ENCODE measurements around the gene PDCD1. TPM values are rescaled to one million over a fixed set of nuclear protein-coding genes. Genes with fewer than 3 reads are reported as not detected.

PDCD1 gene
- total RNA-seq, 1 donor from 2014 or later = not detected

DNA sequence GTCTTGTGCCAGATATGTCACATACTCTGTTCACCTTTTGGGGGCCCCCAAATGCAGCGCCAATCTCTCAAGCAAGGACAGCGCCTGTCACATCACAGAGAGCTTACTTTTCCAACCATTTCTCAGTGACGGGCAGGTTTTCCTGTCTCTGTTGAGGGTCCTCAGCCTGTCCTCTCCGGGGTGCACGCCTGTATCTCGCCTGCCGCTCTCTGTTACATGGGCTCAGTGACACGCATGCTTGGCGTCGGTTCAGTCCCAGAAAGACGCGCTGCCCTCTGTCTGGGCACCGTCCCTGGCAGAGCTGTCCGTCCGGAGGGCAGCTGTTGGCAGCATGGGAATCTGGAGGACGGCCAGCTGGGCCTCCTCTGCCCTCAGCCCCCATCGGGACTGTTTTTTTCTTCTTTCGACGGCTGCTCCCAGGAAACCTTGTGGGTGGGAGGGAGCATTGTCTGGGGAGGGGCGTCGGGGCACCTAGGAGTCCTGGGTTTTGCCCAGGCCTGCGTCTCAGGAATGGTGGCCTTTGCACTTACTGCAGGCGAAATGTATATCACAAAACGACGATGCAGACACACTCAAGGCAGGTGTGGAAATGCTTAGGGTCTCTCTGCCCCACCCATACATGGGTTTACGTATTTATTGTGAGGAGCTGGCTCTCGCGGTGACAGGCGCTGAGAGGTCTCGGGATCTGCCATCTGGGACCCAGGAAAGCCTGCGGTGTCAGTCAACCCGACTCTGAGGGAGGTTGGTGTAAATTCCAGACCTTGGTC, 41.7 kb upstream of the PDCD1 start:
- FAIRE-seq = no peak
- H3K36me3 ChIP-seq (ENCODE audit: control insufficient read depth, insufficient read depth, low read length) = no peaks in the 10 kb centered on the region
- no peak for DNase-seq (ENCODE audit: low read depth)
- H3K27me3 ChIP-seq (ENCODE audit: control insufficient read depth, insufficient read depth, low read length) = no peaks in the 10 kb centered on the region
- TF ChIP-seq, protein P1, sequence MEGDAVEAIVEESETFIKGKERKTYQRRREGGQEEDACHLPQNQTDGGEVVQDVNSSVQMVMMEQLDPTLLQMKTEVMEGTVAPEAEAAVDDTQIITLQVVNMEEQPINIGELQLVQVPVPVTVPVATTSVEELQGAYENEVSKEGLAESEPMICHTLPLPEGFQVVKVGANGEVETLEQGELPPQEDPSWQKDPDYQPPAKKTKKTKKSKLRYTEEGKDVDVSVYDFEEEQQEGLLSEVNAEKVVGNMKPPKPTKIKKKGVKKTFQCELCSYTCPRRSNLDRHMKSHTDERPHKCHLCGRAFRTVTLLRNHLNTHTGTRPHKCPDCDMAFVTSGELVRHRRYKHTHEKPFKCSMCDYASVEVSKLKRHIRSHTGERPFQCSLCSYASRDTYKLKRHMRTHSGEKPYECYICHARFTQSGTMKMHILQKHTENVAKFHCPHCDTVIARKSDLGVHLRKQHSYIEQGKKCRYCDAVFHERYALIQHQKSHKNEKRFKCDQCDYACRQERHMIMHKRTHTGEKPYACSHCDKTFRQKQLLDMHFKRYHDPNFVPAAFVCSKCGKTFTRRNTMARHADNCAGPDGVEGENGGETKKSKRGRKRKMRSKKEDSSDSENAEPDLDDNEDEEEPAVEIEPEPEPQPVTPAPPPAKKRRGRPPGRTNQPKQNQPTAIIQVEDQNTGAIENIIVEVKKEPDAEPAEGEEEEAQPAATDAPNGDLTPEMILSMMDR (IDR thresholded peaks at IDR 0.05; ENCODE audit: insufficient read depth, low read length, severe bottlenecking) = no peak
- H3K4me3 ChIP-seq (ENCODE audit: low read depth, low read length) = no peak overlapping the region

DNA sequence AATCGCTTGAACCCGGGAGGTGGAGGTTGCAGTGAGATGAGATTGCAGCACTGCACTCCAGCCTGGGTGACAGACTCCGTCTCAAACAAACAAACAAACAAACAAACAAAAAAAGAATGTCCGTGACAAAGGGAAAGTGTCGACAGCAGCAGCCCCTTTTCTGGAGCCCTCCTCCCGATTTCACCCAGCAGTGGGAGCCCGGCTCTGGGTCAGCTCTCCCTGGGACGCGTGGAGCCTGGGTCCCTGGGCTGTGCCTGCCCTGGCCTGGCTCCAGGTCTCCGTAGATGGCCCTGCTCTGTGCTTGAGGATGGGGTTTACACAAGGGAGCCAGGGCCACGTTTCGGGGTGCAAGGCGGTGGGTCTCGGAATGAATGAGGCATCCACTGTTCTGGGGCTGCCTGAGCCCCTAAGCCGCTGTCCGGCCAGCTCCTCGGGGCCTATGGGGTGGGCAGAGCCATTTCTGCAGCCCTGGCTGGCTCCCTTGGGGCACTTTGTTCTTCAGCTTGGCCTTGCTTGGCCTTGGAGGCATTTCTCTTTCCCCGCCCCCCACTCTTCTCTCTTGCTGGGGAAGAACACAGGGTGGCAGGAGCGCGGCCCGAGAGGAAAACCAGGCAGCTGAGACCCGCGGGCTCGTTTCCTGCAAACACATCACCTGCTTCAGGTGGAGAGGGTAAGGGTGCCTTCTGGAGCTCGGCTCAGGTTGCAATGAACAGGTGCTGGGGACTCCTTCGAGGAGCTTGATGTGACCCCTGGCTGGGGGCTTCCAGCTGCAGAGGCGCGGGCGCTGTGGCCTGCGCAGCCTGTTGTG, 40.0 kb upstream of the PDCD1 start:
- H3K27me3 ChIP-seq (ENCODE audit: control insufficient read depth, insufficient read depth, low read length) = no peaks in the 10 kb centered on the region
- H3K4me3 ChIP-seq (ENCODE audit: low read depth, low read length) = no peak overlapping the region
- TF ChIP-seq, protein P1 (IDR thresholded peaks at IDR 0.05; ENCODE audit: insufficient read depth, low read length, severe bottlenecking) = no peak
- no peaks in the 10 kb centered on the region for H3K36me3 ChIP-seq (ENCODE audit: control insufficient read depth, insufficient read depth, low read length)
- FAIRE-seq (no peak), DNase-seq (ENCODE audit: low read depth) (no peak)

DNA sequence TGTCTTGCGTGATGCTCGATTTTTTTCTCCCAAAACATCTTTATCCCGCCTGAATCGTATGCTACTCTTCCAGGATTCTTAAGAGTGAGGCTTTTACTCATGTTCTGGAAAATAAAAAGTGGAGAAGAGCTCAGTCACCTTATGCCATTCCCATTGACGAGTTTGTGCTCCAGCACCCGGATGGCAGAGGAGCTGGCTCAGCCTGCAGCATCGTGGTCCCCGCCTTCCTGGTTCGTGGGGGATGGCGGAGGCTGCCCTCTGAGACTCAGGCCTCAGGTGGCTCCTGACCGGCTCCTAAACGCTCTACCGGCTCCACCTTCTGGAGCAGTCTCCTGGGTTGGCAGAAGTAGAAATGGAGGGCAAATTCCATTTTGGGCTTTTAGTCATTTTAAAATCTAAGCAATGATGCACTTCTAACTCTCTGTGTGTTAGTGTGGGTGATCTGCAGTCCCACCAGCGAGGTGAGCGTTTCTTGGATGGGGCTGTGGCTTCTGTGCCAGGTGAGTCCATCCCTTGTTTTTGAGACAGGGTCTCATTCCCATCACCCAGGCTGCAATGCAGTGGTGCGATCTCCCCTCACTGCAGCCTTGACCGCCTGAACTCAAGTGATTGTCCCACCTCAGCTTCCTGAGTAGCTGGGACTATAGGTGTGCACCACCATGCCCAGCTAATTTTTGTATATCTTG, 38.7 kb upstream of the PDCD1 start:
- FAIRE-seq = no peak
- no peak for DNase-seq (ENCODE audit: low read depth)
- no peak overlapping the region for H3K4me3 ChIP-seq (ENCODE audit: low read depth, low read length)
- no peaks in the 10 kb centered on the region for H3K27me3 ChIP-seq (ENCODE audit: control insufficient read depth, insufficient read depth, low read length)
- TF ChIP-seq, protein P1 (IDR thresholded peaks at IDR 0.05; ENCODE audit: insufficient read depth, low read length, severe bottlenecking) = no peak
- no peaks in the 10 kb centered on the region for H3K36me3 ChIP-seq (ENCODE audit: control insufficient read depth, insufficient read depth, low read length)

DNA sequence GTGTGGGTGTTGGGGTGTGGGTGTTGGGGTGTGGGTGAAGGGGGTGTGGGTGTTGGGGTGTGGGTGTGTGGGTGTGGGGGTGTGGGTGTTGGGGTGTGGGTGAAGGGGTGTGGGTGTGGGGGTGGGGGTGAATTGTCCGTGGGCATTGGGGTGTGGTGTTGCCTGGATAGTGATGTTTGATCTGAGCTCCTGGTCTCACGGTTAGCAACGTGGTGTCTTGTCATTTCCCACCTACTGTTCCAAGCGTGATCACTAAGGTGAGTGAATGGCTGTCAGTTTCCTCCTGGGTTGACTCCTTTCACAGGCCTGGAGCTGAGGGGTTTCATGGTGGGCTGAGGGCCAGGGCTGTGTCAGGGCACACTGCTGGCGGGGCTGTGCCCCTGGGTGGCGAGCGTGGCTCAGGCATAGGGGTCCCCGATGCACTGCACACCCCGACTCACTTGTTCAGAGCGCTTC, 38.1 kb upstream of the PDCD1 start:
- FAIRE-seq (no peak), DNase-seq (ENCODE audit: low read depth) (no peak)
- H3K36me3 ChIP-seq (ENCODE audit: control insufficient read depth, insufficient read depth, low read length) = no peaks in the 10 kb centered on the region
- H3K27me3 ChIP-seq (ENCODE audit: control insufficient read depth, insufficient read depth, low read length) = no peaks in the 10 kb centered on the region
- TF ChIP-seq, protein P1 (IDR thresholded peaks at IDR 0.05; ENCODE audit: insufficient read depth, low read length, severe bottlenecking) = no peak
- H3K4me3 ChIP-seq (ENCODE audit: low read depth, low read length) = no peak overlapping the region

DNA sequence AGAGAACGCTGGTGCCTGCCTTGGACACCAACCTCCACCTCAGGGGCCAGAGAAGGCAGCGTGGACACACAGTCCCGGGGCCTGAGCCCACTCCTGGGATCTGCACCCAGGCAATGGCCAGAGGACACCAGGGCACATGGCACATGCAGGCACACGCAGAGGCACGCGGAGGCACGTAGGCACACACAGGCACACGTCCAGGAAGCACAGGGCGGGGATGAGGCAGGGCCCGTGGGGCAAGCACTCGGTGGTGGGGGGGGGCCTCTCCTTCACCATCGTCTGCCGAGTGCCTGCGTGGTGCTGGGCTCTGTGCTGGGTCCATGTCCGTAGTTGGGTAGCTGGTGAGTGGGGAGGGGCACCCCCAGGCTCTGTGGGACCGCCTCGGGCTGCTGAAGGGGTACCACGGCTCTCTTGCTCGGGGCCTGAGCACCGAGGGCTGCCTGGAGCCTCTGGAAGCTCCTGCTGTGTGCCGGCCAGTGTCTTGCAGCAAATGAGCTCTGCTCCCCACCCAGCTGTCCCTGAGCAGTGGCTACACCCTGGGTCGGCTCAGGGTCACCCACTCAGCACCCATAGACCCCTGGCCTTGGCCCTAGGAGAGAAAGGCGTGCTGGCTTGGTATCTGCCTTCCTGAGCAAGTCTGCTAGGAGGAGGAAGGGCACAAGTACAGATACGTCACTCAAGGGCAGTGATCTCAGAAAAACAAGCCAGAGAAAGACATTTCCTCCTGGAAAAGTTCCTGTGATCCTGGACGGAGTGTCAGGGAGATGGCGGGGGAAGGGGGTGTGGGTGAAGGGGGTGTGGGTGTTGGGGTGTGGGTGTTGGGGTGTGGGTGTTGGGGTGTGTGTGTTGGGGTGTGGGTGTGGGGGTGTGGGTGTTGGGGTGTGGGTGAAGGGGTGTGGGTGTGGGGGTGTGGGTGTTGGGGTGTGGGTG, 37.3 kb upstream of the PDCD1 start:
- TF ChIP-seq, protein P1 (IDR thresholded peaks at IDR 0.05; ENCODE audit: insufficient read depth, low read length, severe bottlenecking) = no peak
- FAIRE-seq (no peak), DNase-seq (ENCODE audit: low read depth) (peak; percentile 58)
- H3K4me3 ChIP-seq (ENCODE audit: low read depth, low read length) = no peak overlapping the region
- no peaks in the 10 kb centered on the region for H3K36me3 ChIP-seq (ENCODE audit: control insufficient read depth, insufficient read depth, low read length)
- no peaks in the 10 kb centered on the region for H3K27me3 ChIP-seq (ENCODE audit: control insufficient read depth, insufficient read depth, low read length)
